ENCODE results near the gene CCDC85C. TPM values are rescaled to one million over a fixed set of nuclear protein-coding genes. Genes with fewer than 3 reads are reported as not detected.

CCDC85C gene
- total RNA-seq, 1 experiment from 2014 or later = 42.3 TPM

DNA sequence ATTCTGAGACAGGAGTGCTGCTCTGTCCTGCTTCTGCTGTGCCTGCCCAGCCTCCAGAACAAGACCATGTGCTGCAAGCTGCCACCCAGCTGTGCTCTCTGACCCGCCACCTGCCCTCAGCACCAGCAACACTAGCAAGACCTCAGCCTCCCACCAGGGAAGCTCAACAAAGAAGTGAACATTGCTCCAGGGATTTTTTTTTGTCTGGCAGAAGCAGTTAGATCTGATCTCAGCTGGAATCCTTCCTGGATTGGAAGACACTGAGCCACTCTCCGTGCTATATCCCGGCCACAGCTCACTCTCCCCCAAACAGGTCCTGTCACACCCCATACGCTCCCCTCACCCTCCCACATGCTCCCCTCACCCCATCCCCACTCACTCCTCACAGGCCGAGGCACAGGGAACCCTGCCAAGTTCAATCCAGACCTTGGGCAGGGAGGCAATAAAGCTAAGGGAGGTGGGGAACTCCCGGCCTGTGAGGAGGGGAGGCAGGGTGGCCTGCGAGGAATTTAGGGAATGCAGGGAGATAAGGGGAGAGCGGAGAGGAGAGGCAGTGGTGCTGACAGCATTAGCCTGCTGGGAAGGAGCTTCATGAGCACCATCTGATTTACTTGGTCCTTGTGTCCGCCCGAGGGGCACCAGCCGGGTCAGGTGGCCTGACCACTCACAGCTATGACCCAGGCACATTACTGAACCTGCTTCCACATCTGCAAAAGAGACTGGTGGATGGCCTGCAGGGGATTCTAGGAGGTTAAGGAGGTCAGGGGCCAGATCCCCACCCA is 29.7 kb downstream of the CCDC85C start:
- intact Hi-C loops (cut with micrococcal nuclease) = no loop called here
- RAD21 ChIA-PET (ENCODE audit: low non-redundant PET in 1 of 2, low total read pairs in 2 of 2, uncharacterized antibody in 2 of 2, unreplicated experiment in 2 of 2) = interaction anchor here in 1 of 2 experiments (0.6 kb wide), 1 partner anchor 325 kb away, joined by 5 read pairs; no protein-coding TSS in a partner anchor
- H3K9me2 ChIP-seq (ENCODE audit: insufficient read depth) = no peaks in the 10 kb centered on the region
- TF ChIP-seq, protein P1, sequence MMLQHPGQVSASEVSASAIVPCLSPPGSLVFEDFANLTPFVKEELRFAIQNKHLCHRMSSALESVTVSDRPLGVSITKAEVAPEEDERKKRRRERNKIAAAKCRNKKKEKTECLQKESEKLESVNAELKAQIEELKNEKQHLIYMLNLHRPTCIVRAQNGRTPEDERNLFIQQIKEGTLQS (IDR thresholded peaks at IDR 0.05) = no peak
- no peak for TF ChIP-seq RAD21 (IDR thresholded peaks at IDR 0.05; ENCODE audit: low read depth)
- no peak for TF ChIP-seq SRF (IDR thresholded peaks at IDR 0.05; ENCODE audit: low read depth)
- TF ChIP-seq, protein P2, sequence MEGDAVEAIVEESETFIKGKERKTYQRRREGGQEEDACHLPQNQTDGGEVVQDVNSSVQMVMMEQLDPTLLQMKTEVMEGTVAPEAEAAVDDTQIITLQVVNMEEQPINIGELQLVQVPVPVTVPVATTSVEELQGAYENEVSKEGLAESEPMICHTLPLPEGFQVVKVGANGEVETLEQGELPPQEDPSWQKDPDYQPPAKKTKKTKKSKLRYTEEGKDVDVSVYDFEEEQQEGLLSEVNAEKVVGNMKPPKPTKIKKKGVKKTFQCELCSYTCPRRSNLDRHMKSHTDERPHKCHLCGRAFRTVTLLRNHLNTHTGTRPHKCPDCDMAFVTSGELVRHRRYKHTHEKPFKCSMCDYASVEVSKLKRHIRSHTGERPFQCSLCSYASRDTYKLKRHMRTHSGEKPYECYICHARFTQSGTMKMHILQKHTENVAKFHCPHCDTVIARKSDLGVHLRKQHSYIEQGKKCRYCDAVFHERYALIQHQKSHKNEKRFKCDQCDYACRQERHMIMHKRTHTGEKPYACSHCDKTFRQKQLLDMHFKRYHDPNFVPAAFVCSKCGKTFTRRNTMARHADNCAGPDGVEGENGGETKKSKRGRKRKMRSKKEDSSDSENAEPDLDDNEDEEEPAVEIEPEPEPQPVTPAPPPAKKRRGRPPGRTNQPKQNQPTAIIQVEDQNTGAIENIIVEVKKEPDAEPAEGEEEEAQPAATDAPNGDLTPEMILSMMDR (IDR thresholded peaks at IDR 0.05 in 2 of 3, conservative IDR thresholded peaks at IDR 0.05 in 1 of 3; ENCODE audit: borderline replicate concordance in 1 of 3, insufficient read depth in 1 of 3, low read depth in 2 of 3, low read length in 2 of 3) = no peak
- no peak for TF ChIP-seq SP1 (IDR thresholded peaks at IDR 0.05; ENCODE audit: low read depth)
- no peak for TF ChIP-seq EZH2 (IDR thresholded peaks at IDR 0.05)
- TF ChIP-seq, protein P3, sequence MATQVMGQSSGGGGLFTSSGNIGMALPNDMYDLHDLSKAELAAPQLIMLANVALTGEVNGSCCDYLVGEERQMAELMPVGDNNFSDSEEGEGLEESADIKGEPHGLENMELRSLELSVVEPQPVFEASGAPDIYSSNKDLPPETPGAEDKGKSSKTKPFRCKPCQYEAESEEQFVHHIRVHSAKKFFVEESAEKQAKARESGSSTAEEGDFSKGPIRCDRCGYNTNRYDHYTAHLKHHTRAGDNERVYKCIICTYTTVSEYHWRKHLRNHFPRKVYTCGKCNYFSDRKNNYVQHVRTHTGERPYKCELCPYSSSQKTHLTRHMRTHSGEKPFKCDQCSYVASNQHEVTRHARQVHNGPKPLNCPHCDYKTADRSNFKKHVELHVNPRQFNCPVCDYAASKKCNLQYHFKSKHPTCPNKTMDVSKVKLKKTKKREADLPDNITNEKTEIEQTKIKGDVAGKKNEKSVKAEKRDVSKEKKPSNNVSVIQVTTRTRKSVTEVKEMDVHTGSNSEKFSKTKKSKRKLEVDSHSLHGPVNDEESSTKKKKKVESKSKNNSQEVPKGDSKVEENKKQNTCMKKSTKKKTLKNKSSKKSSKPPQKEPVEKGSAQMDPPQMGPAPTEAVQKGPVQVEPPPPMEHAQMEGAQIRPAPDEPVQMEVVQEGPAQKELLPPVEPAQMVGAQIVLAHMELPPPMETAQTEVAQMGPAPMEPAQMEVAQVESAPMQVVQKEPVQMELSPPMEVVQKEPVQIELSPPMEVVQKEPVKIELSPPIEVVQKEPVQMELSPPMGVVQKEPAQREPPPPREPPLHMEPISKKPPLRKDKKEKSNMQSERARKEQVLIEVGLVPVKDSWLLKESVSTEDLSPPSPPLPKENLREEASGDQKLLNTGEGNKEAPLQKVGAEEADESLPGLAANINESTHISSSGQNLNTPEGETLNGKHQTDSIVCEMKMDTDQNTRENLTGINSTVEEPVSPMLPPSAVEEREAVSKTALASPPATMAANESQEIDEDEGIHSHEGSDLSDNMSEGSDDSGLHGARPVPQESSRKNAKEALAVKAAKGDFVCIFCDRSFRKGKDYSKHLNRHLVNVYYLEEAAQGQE (IDR thresholded peaks at IDR 0.05; ENCODE audit: low read depth) = no peak
- no peak for TF ChIP-seq SIN3A (IDR thresholded peaks at IDR 0.05; ENCODE audit: low read depth)
- peak overlapping the region in 1 of 2 experiments; percentile 30; a peak in 2 of 4 replicates for H3K4me3 ChIP-seq (replicated peaks in 1 of 2; ENCODE audit: low read depth in 1 of 2, low read length in 2 of 2)
- peak overlapping the region; percentile 82 for H3K4me2 ChIP-seq (ENCODE audit: low read length)
- peaks cover 4% of the 10 kb centered on the region; the same call in 1 of the 2 replicates for H4K20me1 ChIP-seq (ENCODE audit: insufficient read depth)
- H3K9ac ChIP-seq (ENCODE audit: low read length) = peak overlapping the region; percentile 32
- DNase-seq (ENCODE audit: low read depth, low spot score) = no peak
- 0 out of 4 replicates have a peak, but pooled peaks cover 0 to 6% of the 10 kb centered on the region in 2 experiments for H3K36me3 ChIP-seq (ENCODE audit: control insufficient read depth in 1 of 2, insufficient read depth in 2 of 2, low read length in 2 of 2)
- peak overlapping the region; percentile 48 for H3K27ac ChIP-seq (ENCODE audit: low read depth, low read length)
- CTCF ChIA-PET = no interaction called here
- BruUV-seq (replicated peaks) = no TSS peak
- POLR2A ChIA-PET = no interaction called here
- peaks cover 58% of the 10 kb centered on the region for H3K79me2 ChIP-seq (ENCODE audit: insufficient read depth, low read length)
- H2AFZ ChIP-seq (ENCODE audit: low read depth, low read length, poor library complexity, severe bottlenecking) = no peak overlapping the region
- H3K27me3 ChIP-seq (ENCODE audit: insufficient read depth, low read length) = no peaks in the 10 kb centered on the region
- ATAC-seq = peak; percentile 37
- H3K4me1 ChIP-seq (ENCODE audit: control insufficient read depth in 1 of 2, insufficient read depth in 2 of 2, low read length in 2 of 2) = peaks cover 54 to 56% of the 10 kb centered on the region in 2 experiments
- no peaks in the 10 kb centered on the region for H3K9me3 ChIP-seq (ENCODE audit: control insufficient read depth in 1 of 2, insufficient read depth in 1 of 2, low read depth in 1 of 2, low read length in 2 of 2)

Data from HCT116 (cell line).